Activated CD8-positive, alpha-beta T cell treated with anti-CD3 and anti-CD28 coated beads for 36 hours (primary cell): ENCODE results near the gene CRACR2B. TPM values are rescaled to one million over a fixed set of nuclear protein-coding genes. Genes with fewer than 3 reads are reported as not detected.

Source experiments
- ATAC-seq: fragments of 200-7000 bp; cut with Tn5 transposase; one replicate; pipeline ENCODE4 v1.10.0; 2021; ENCODE audit warnings: mild to moderate bottlenecking, moderate library complexity
- CTCF ChIA-PET: fragments of 350-600 bp; sonication (Branson Sonifier 250); formaldehyde crosslinking; loops from one replicate; lab custom pipeline; 2021; ENCODE audit warnings: antibody characterized with exemption; lab: Charles Lee
- POLR2A ChIA-PET: fragments of 350-600 bp; sonication (Branson Sonifier 250); formaldehyde crosslinking; loops from one replicate; lab custom pipeline; 2021; ENCODE audit warnings: antibody characterized with exemption; lab: Charles Lee
- DNase-seq: peaks from one replicate; pipeline ENCODE4 v3.0.0-alpha.2; 2020
- H3K27ac Mint-ChIP-seq: one replicate; pipeline ENCODE4 v1.8.0; 2021; ENCODE audit warnings: mild to moderate bottlenecking, mixed read lengths
- H3K27me3 Mint-ChIP-seq: one replicate; pipeline ENCODE4 v1.8.0; 2021; ENCODE audit warnings: mixed read lengths
- H3K36me3 Mint-ChIP-seq: one replicate; pipeline ENCODE4 v1.8.0; 2021; ENCODE audit warnings: low read depth, mixed read lengths
- H3K4me1 Mint-ChIP-seq: one replicate; pipeline ENCODE4 v1.8.0; 2021; ENCODE audit warnings: low read depth, mixed read lengths
- H3K4me3 Mint-ChIP-seq: one replicate; pipeline ENCODE4 v1.8.0; 2021; ENCODE audit warnings: mild to moderate bottlenecking, moderate library complexity, mixed read lengths
- H3K9me3 Mint-ChIP-seq: one replicate; pipeline ENCODE4 v1.8.0; 2021; ENCODE audit warnings: mixed read lengths
- CTCF ChIP-seq: fragments of 200-600 bp; IDR thresholded peaks from one replicate; pipeline ENCODE4 v1.8.0; 2022; ENCODE audit warnings: antibody characterized with exemption, mild to moderate bottlenecking
- intact Hi-C: fragments of 100-400 bp; cut with micrococcal nuclease; formaldehyde crosslinking; loops from one replicate; pipeline ENCODE4 v1.10.0; 2022
- total RNA-seq, 2 experiments: library from RNA; stranded (reverse); gene quantifications; one replicate each; pipeline ENCODE4 v1.2.3, GENCODE V29; 2021

CRACR2B gene
- total RNA-seq, 2 experiments from 2014 or later = 2.1 to 2.4 TPM

GRCh38 chr11:845872-846495 lies 18.3 kb downstream of the CRACR2B start:
- no peak overlapping the region for H3K4me3 Mint-ChIP-seq
- POLR2A ChIA-PET = interaction anchor here (0.7 to 1.7 kb wide), 2 partner anchors 11 to 13 kb away, joined by 3 to 4 read pairs; partner anchors contain the start of gene CD151
- CTCF ChIA-PET = interaction anchor here (0.8 to 4.6 kb wide), 3 partner anchors 11 to 207 kb away, joined by 3 to 46 read pairs (median 3); no protein-coding TSS in a partner anchor

GRCh38 chr11:846496-847098 lies 18.9 kb downstream of the CRACR2B start:
- intact Hi-C loops = loop anchor here (5.0 kb wide), 1 partner anchor 206 kb away; no protein-coding TSS in a partner anchor
- Mint-ChIP-seq H3K4me1 (peaks cover 22% of the 10 kb centered on the region), H3K36me3 (no peaks in the 10 kb centered on the region), H3K27ac (no peak overlapping the region), H3K4me3 (no peak overlapping the region), H3K9me3 (no peaks in the 10 kb centered on the region), H3K27me3 (peaks cover 9% of the 10 kb centered on the region)
- no peak for ATAC-seq
- DNase-seq = no peak
- TF ChIP-seq CTCF = no peak
- ChIA-PET CTCF (interaction anchor here (0.8 to 4.6 kb wide), 5 partner anchors 9 to 206 kb away, joined by 3 to 46 read pairs (median 3); no protein-coding TSS in a partner anchor), POLR2A (interaction anchor here (0.7 to 1.7 kb wide), 2 partner anchors 10 to 14 kb away, joined by 3 to 4 read pairs; partner anchors contain the start of gene CD151)

More at GRCh38 chr11:845872-846495, 18.3 kb downstream of the CRACR2B start:
- intact Hi-C loops = loop anchor here (5.0 kb wide), 1 partner anchor 206 kb away; no protein-coding TSS in a partner anchor
- TF ChIP-seq CTCF = no peak
- H3K9me3 Mint-ChIP-seq = no peaks in the 10 kb centered on the region
- DNase-seq (no peak), ATAC-seq (no peak)
- peaks cover 9% of the 10 kb centered on the region for H3K27me3 Mint-ChIP-seq
- H3K4me1 Mint-ChIP-seq = peaks cover 27% of the 10 kb centered on the region
- H3K27ac Mint-ChIP-seq = no peak overlapping the region
- peaks cover 3% of the 10 kb centered on the region for H3K36me3 Mint-ChIP-seq

DNA sequence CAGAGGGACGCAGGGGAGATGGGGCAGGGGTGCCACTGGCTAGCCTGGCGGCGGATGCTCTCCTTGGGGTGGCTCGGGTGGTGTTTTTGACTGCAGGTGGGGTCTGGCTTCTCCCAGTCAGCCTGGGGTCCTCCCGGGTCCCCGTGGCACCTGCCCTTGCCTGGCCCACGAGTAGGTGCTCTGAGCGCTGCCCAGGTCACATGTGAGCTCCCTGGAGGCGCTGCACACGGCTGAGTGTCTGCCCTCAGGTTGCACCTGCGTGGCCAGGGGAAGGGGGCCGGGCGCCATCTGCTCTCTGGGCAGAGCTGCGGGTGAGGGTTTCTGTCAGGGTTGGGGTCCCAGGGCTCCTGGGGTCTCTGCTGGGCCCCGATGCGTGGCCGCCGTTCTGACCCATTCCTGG lies 20.2 kb downstream of the CRACR2B start:
- POLR2A ChIA-PET = interaction anchor here (1.7 to 1.9 kb wide), 2 partner anchors 9 to 204 kb away, joined by 4 to 5 read pairs; no protein-coding TSS in a partner anchor
- H3K4me3 Mint-ChIP-seq = no peak overlapping the region
- ATAC-seq (no peak), DNase-seq (no peak)
- no peaks in the 10 kb centered on the region for H3K36me3 Mint-ChIP-seq
- H3K4me1 Mint-ChIP-seq = peaks cover 22% of the 10 kb centered on the region
- CTCF ChIA-PET = interaction anchor here (0.9 to 4.6 kb wide), 9 partner anchors 9 to 205 kb away, joined by 3 to 46 read pairs (median 4); no protein-coding TSS in a partner anchor
- TF ChIP-seq CTCF = no peak
- H3K9me3 Mint-ChIP-seq = no peaks in the 10 kb centered on the region
- peaks cover 9% of the 10 kb centered on the region for H3K27me3 Mint-ChIP-seq
- intact Hi-C loops = loop anchor here (5.0 kb wide), 1 partner anchor 204 kb away; no protein-coding TSS in a partner anchor
- no peak overlapping the region for H3K27ac Mint-ChIP-seq

DNA sequence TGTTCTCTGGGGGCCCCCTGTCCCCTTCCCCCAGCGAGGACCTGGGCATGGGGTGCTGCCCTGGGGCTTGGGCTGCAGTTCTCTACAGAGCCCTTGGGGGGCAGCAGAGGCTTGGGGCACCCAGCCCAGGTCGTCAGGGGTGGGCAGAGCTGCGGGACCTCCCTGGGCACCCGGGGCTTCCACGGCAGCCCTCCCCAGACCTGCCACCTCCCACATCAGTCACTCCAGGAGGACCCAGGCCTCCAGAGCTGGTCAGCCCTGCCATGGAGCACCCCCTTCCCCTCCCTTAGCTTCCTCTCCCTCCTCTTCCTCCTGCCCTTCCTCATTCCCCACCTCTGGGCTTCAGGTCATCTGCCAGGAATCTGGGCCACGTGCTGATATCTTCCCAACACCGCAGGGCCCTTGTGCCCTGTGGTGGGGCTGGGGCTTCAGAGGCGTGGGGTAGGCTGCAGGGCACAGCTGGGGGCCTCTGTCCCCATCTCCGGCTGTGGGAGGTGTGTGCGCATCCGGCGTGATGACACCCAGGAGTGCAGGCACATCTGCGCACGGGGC lies 20.7 kb downstream of the CRACR2B start:
- H3K27me3 Mint-ChIP-seq = peaks cover 9% of the 10 kb centered on the region
- H3K27ac Mint-ChIP-seq = no peak overlapping the region
- intact Hi-C loops = loop anchor here (5.0 kb wide), 1 partner anchor 204 kb away; no protein-coding TSS in a partner anchor
- peaks cover 20% of the 10 kb centered on the region for H3K4me1 Mint-ChIP-seq
- ATAC-seq (peak; percentile 79), DNase-seq (peak; percentile 74)
- no peak overlapping the region for H3K4me3 Mint-ChIP-seq
- CTCF ChIA-PET = interaction anchor here (0.6 to 4.6 kb wide), 13 partner anchors 8 to 220 kb away, joined by 3 to 46 read pairs (median 3); no protein-coding TSS in a partner anchor
- peak; percentile 97 for TF ChIP-seq CTCF
- no peaks in the 10 kb centered on the region for H3K9me3 Mint-ChIP-seq
- H3K36me3 Mint-ChIP-seq = no peaks in the 10 kb centered on the region
- POLR2A ChIA-PET = interaction anchor here (0.6 to 1.9 kb wide), 2 partner anchors 50 to 204 kb away, joined by 3 to 5 read pairs; no protein-coding TSS in a partner anchor
